LNCAP (cell line): ENCODE data around the gene CCDC28A.

Experiments used
- CTCF ChIP-seq: fragments of 450-650 bp; IDR thresholded peaks from 2 replicates; pipeline ENCODE4 v1.5.1; 2017; ENCODE audit warnings: mild to moderate bottlenecking

The CCDC28A gene

GRCh38 chr6:138797806-138798446 lies 24.4 kb downstream of the CCDC28A start:
- TF ChIP-seq CTCF, result no peak

- no peak for TF ChIP-seq CTCF
These were observed 27.0 kb downstream of the CCDC28A start for GRCh38 chr6:138800377-138801150.

- TF ChIP-seq CTCF, result no peak
These were observed 29.8 kb downstream of the CCDC28A start for GRCh38 chr6:138803331-138803730.

- no peak for TF ChIP-seq CTCF
These were observed 30.3 kb downstream of the CCDC28A start for GRCh38 chr6:138803861-138804260.

GRCh38 chr6:138805016-138805765 lies 31.6 kb downstream of the CCDC28A start:
- TF ChIP-seq CTCF, result no peak

- TF ChIP-seq CTCF, result no peak
These were observed 33.3 kb downstream of the CCDC28A start for GRCh38 chr6:138806889-138807288.

- no peak for TF ChIP-seq CTCF
These were observed 36.1 kb downstream of the CCDC28A start for GRCh38 chr6:138809677-138810076.
